IMR-90 (cell line): ENCODE data around the gene LTB4R. TPM values are rescaled to one million over a fixed set of nuclear protein-coding genes. Genes with fewer than 3 reads are reported as not detected.

Source experiments
- FOS ChIP-seq: fragments of 150-350 bp; IDR thresholded peaks from 2 replicates; pipeline ENCODE4 v1.6.1; 2016; ENCODE audit warnings: low read depth, low read length
- SMC3 ChIP-seq: fragments of 150-350 bp; IDR thresholded peaks from 2 replicates; pipeline ENCODE4 v1.6.1; 2016; ENCODE audit warnings: low read depth, mild to moderate bottlenecking, antibody characterized with exemption, low read length, moderate library complexity
- USF2 ChIP-seq: fragments of 150-350 bp; IDR thresholded peaks from 2 replicates; pipeline ENCODE4 v1.6.1; 2017; ENCODE audit warnings: mild to moderate bottlenecking, antibody characterized with exemption, low read length, low read depth
- polyA plus RNA-seq, 3 experiments: library from polyadenylated mRNA; depleted of rRNA; stranded (reverse); fragments of >200 nt; gene quantifications; 2 replicates each; pipeline ENCODE4 v1.2.3, GENCODE V29; 2012; ENCODE audit warnings: low replicate concordance in 1 of 3
- total RNA-seq: library from RNA; depleted of rRNA; stranded (reverse); fragments of >200 nt; gene quantifications from 2 replicates; pipeline ENCODE4 v1.2.3, GENCODE V29; 2012

LTB4R gene
- total and polyA plus RNA-seq, 2 of the 4 experiments (the other 2 are of a cell fraction): 0.18 to 2.3 TPM

- TF ChIP-seq USF2 (peak; percentile 49; the same call in 1 of the 2 replicates), FOS (peak; percentile 65; the same call in 1 of the 2 replicates), SMC3 (peak; percentile 94)
Observed at GRCh38 chr14:24296341-24297157, 14.8 kb upstream of the LTB4R start (continued).
